ENCODE results near the gene VPS13C. TPM values are rescaled to one million over a fixed set of nuclear protein-coding genes. Genes with fewer than 3 reads are reported as not detected.
A peak's percentile ranks its signal among the peaks of the same experiment; 100 is the strongest.

The VPS13C gene
- total and polyA plus RNA-seq, 2 donors (not counting 3 experiments of a cell fraction or from before 2014, with no cell fraction given), result 10.8 to 60.3 TPM

DNA sequence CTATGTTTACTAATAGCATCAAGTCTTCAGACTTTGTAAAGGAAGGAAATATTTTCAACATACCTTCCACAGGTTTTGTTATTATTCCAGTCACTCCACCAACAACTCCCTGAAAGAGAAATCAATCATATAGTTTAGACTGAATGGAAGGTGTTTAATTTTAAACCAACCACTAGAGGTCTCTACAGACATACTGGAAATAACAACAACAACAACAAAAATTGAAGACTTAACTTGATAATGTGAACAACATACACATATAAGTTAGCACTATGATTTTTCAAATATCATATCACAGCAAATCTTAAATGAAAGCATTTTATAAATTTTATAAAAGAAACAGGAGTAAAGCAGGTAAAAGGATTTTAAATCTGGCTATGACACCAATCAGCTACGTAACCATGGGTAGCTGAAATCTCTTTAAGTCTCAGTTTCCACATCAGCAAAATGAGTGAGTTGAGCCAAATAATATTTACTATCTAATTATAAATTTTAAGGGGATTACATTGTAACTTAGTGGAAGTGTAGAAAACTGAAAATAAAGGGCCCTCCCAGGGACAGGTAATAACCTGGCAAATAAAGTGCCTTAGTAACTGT lies 188.2 kb downstream of the VPS13C start:
- ChIA-PET CTCF (interaction anchor here (0.6 to 3.0 kb wide), 16 partner anchors 9 to 435 kb away, joined by 3 to 42 read pairs (median 4); partner anchors contain the start of gene VPS13C), POLR2A (no interaction called here)
- no peak overlapping the region for H2AFZ ChIP-seq (ENCODE audit: low read depth, low read length)
- no peaks in the 10 kb centered on the region for H4K20me1 ChIP-seq (replicated peaks; ENCODE audit: control insufficient read depth, extremely low read depth, insufficient read depth, low read length)
- no peak for TF ChIP-seq MYC (IDR thresholded peaks at IDR 0.05; ENCODE audit: low read depth, low read length)
- TF ChIP-seq, protein P1, sequence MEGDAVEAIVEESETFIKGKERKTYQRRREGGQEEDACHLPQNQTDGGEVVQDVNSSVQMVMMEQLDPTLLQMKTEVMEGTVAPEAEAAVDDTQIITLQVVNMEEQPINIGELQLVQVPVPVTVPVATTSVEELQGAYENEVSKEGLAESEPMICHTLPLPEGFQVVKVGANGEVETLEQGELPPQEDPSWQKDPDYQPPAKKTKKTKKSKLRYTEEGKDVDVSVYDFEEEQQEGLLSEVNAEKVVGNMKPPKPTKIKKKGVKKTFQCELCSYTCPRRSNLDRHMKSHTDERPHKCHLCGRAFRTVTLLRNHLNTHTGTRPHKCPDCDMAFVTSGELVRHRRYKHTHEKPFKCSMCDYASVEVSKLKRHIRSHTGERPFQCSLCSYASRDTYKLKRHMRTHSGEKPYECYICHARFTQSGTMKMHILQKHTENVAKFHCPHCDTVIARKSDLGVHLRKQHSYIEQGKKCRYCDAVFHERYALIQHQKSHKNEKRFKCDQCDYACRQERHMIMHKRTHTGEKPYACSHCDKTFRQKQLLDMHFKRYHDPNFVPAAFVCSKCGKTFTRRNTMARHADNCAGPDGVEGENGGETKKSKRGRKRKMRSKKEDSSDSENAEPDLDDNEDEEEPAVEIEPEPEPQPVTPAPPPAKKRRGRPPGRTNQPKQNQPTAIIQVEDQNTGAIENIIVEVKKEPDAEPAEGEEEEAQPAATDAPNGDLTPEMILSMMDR (IDR thresholded peaks at IDR 0.05; ENCODE audit: extremely low read depth in 1 of 2, insufficient read depth in 1 of 2, low read depth in 1 of 2, low read length in 2 of 2), result peak in 1 of 2 donors; percentile 31
- no TSS peak for BruUV-seq (replicated peaks)
- no peaks in the 10 kb centered on the region for H3K27me3 ChIP-seq (ENCODE audit: control insufficient read depth in 2 of 2, insufficient read depth in 2 of 2, low read length in 2 of 2)
- no peaks in the 10 kb centered on the region for H3K9me1 ChIP-seq (replicated peaks; ENCODE audit: control insufficient read depth, extremely low read depth, insufficient read depth, low read length)
- H3K9ac ChIP-seq (replicated peaks; ENCODE audit: extremely low read depth, insufficient read depth, low read length), result no peak overlapping the region
- no peak overlapping the region for H3K4me2 ChIP-seq (ENCODE audit: insufficient read depth, low read length)
- no peak for FAIRE-seq
- intact Hi-C loops (cut with micrococcal nuclease) (loop anchor here (1.0 to 5.0 kb wide), 4 partner anchors 199 to 435 kb away; no protein-coding TSS in a partner anchor), dilution Hi-C loops (cut with MboI; ENCODE audit: extremely low pct_ligation_motif_present, low sequenced_read_pairs) (no loop called here)
- no peaks in the 10 kb centered on the region for H3K79me2 ChIP-seq (ENCODE audit: control insufficient read depth, insufficient read depth, low read length)
- no peaks in the 10 kb centered on the region for H3K9me3 ChIP-seq (replicated peaks; ENCODE audit: control insufficient read depth, insufficient read depth, low read length)
- peak; percentile 49 for DNase-seq (ENCODE audit: low read depth, low spot score)
- no peaks in the 10 kb centered on the region for H3K4me1 ChIP-seq (ENCODE audit: control insufficient read depth, extremely low read depth, insufficient read depth, low read length)
- no peak overlapping the region for H3K27ac ChIP-seq (ENCODE audit: insufficient read depth, low read depth, low read length)
- no peak overlapping the region for H3K4me3 ChIP-seq (replicated peaks in 1 of 3; ENCODE audit: insufficient read depth in 1 of 3, low read depth in 1 of 3, low read length in 3 of 3)
- peaks cover 0 to 8% of the 10 kb centered on the region in 2 experiments for H3K36me3 ChIP-seq (ENCODE audit: control insufficient read depth in 2 of 2, extremely low read depth in 1 of 2, insufficient read depth in 2 of 2, low read length in 2 of 2)

DNA sequence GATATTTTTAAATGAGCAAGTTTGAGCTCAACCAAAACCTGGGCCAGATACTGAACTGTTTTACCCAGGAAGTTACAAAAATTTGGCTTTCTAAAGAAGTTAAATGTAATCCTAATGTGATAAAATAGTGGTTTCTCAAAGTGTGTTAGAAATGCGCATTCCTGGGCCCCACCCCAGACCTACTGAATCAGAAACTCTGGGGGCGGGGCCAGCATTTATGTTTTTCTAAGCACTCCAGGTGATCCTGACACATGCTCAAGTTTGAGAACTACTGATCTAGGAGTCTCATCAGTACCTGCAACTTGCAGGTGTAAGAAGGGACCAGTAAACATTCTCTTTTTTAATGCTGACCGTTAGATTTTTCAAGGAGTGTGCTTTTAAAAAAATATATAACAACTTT lies 190.6 kb downstream of the VPS13C start:
- no peak overlapping the region for H3K4me2 ChIP-seq (ENCODE audit: insufficient read depth, low read length)
- H3K36me3 ChIP-seq (ENCODE audit: control insufficient read depth in 2 of 2, extremely low read depth in 1 of 2, insufficient read depth in 2 of 2, low read length in 2 of 2), result peaks cover 0 to 8% of the 10 kb centered on the region in 2 experiments
- H3K9ac ChIP-seq (replicated peaks; ENCODE audit: extremely low read depth, insufficient read depth, low read length), result no peak overlapping the region
- no peaks in the 10 kb centered on the region for H3K4me1 ChIP-seq (ENCODE audit: control insufficient read depth, extremely low read depth, insufficient read depth, low read length)
- FAIRE-seq (no peak), DNase-seq (ENCODE audit: low read depth, low spot score) (no peak)
- no peak overlapping the region for H3K4me3 ChIP-seq (replicated peaks in 1 of 3; ENCODE audit: insufficient read depth in 1 of 3, low read depth in 1 of 3, low read length in 3 of 3)
- H3K9me3 ChIP-seq (replicated peaks; ENCODE audit: control insufficient read depth, insufficient read depth, low read length), result no peaks in the 10 kb centered on the region
- dilution Hi-C loops (cut with MboI; ENCODE audit: extremely low pct_ligation_motif_present, low sequenced_read_pairs) (no loop called here), intact Hi-C loops (cut with micrococcal nuclease) (loop anchor here (5.0 kb wide), 1 partner anchor 293 kb away; no protein-coding TSS in a partner anchor)
- H2AFZ ChIP-seq (ENCODE audit: low read depth, low read length), result no peak overlapping the region
- no peak overlapping the region for H3K27ac ChIP-seq (ENCODE audit: insufficient read depth, low read depth, low read length)
- ChIA-PET POLR2A (no interaction called here), CTCF (interaction anchor here (1.0 to 3.2 kb wide), 4 partner anchors 10 to 438 kb away, joined by 3 to 14 read pairs (median 10); no protein-coding TSS in a partner anchor)
- H4K20me1 ChIP-seq (replicated peaks; ENCODE audit: control insufficient read depth, extremely low read depth, insufficient read depth, low read length), result no peaks in the 10 kb centered on the region
- BruUV-seq (replicated peaks), result no TSS peak
- TF ChIP-seq, protein P2, sequence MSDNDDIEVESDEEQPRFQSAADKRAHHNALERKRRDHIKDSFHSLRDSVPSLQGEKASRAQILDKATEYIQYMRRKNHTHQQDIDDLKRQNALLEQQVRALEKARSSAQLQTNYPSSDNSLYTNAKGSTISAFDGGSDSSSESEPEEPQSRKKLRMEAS (IDR thresholded peaks at IDR 0.05; ENCODE audit: insufficient read depth, insufficient read length), result no peak
- TF ChIP-seq, protein P1 (IDR thresholded peaks at IDR 0.05; ENCODE audit: extremely low read depth in 1 of 2, insufficient read depth in 1 of 2, low read depth in 1 of 2, low read length in 2 of 2), result no peak
- TF ChIP-seq POLR2A (IDR thresholded peaks at IDR 0.05; ENCODE audit: low read depth, low read length) (no peak), GATA2 (IDR thresholded peaks at IDR 0.05; ENCODE audit: insufficient read depth, insufficient read length, low read depth, low read length) (no peak), MYC (IDR thresholded peaks at IDR 0.05; ENCODE audit: low read depth, low read length) (no peak), FOS (IDR thresholded peaks at IDR 0.05; ENCODE audit: borderline replicate concordance, insufficient read depth, low read length) (no peak), EZH2 (IDR thresholded peaks at IDR 0.05; ENCODE audit: borderline replicate concordance, low read depth, low read length, severe bottlenecking) (no peak), JUN (IDR thresholded peaks at IDR 0.05; ENCODE audit: borderline replicate concordance, insufficient read depth, insufficient read length, low read depth) (no peak), POLR2AphosphoS5 (IDR thresholded peaks at IDR 0.05; ENCODE audit: insufficient read depth, low read depth, low read length) (no peak)
- no peaks in the 10 kb centered on the region for H3K27me3 ChIP-seq (ENCODE audit: control insufficient read depth in 2 of 2, insufficient read depth in 2 of 2, low read length in 2 of 2)
- H3K9me1 ChIP-seq (replicated peaks; ENCODE audit: control insufficient read depth, extremely low read depth, insufficient read depth, low read length), result no peaks in the 10 kb centered on the region
- no peaks in the 10 kb centered on the region for H3K79me2 ChIP-seq (ENCODE audit: control insufficient read depth, insufficient read depth, low read length)

All from endothelial cell of umbilical vein (primary cell).